HTERT RPE-1 (cell line): ENCODE results near the gene TBC1D13.
"Not testable (repeated sequence)": the region's sequence is repeated elsewhere in the genome, so short reads cannot be mapped to it uniquely, and the experiment has no call there.

ENCODE experiments used
- in situ Hi-C: fragments of 300-500 bp; cut with MboI; formaldehyde crosslinking; loops from 4 replicates; pipeline ENCODE4 v1.14.3; 2020; ENCODE audit warnings: low sequenced_read_pairs

TBC1D13 gene, protein sequence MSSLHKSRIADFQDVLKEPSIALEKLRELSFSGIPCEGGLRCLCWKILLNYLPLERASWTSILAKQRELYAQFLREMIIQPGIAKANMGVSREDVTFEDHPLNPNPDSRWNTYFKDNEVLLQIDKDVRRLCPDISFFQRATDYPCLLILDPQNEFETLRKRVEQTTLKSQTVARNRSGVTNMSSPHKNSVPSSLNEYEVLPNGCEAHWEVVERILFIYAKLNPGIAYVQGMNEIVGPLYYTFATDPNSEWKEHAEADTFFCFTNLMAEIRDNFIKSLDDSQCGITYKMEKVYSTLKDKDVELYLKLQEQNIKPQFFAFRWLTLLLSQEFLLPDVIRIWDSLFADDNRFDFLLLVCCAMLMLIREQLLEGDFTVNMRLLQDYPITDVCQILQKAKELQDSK

DNA sequence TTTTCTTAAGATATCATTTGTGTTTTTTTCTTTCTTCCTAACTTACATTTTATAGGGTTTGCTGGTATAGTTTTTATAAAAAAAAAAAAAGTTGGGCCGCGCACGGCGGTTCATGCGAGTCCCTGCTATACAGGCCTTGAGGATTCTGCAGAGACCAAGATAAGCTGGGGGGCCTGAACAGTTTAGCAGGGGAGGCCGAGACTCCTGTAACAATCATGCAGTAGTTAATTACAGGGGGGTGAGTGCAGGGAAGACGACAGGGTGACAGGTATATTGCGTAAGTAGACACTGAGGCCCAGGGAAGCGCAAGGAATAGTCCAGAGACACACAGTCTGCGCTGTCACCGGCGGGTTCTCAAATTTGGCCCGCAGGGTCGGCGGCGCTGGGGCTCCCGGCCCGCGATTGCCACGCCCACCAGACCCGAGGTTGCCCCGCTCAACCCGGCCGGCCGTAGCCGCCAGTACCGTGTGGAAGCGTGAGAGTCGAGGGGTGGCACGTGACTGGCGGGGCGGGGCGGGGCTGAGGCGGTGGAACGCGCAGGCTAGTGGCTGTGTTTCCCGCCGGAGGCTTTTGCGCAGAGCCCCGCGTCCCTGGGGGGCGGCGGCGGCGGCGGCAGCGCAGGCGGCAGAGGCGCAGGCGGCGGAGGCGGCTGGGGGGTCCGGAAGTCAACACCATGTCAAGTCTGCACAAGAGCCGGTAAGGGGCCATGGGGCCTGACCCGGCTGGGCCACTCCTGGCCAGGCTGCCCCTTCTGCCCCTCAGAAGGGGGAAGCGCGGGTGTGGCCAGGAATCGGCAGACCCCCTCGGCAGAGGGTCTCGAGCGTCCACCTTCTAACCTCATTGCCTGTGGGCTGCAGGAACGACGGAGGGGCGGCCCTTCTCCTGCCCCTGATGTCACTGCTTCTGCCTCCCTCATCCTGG, at the start of gene TBC1D13:
TSS of gene TBC1D13 (plus strand) at position 573 of the 921 bp plus-strand sequence. CDS start at position 674, 101 bp downstream.
- in situ Hi-C loops, result no loop called here

DNA sequence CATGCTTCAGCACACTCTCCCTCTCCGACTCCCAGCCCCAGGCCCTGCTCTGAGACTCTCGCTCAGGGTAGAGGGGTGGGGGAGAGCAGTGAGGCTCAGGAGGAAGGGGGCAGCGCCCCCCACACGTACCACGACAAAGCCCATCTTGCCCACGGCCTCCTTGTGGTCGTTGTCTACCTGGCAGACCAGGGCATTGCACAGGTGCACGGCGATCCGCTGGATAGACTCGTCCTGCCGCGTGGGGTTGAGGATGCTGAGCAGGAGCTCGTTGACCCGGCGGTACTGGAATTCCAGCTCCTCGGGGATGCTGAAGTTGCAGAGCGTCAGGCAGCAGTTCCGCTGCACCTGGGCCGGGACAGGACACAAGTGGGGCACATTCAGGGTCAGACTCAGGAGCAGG, 44.7 kb upstream of the TBC1D13 start:
- in situ Hi-C loops, result no loop called here

DNA sequence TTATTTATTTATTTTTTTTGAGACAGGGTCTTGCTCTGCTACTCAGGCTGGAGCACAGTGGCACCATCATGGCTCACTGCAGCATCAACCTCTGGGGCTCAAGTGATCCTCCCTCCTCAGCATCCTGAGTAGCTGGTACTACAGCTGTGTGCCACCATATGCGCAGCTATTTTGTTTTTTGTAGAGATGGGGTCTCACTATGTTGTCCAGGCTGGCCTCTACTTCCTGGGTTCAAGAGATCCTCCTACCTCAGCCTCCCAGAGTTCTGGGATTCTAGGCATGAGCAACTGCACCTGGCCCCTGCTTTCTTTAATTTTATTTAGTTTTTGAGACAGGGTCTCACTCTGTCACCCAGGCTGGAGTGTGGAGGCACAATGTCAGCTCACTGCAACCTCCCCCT, 43.6 kb upstream of the TBC1D13 start:
- in situ Hi-C loops, result no loop called here

DNA sequence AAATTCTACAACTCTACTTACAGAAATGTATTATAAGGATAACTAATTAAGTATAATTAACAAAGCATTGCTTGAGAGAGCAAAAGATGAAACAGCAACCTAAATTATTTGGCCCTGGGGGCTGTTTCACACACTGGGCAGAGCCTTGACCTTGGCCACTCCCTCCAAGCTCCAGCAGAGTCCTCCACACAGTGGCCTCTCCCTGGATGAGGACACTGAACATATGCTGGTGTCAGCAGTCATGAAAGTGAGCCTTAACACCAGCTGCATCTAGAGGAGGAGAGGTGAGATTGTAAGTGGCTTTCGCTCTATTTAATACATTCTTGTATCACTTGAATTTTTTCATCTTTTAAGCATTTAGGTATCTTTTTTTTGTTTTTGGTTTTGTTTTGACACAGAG, 39.8 kb upstream of the TBC1D13 start:
- in situ Hi-C loops, result no loop called here

DNA sequence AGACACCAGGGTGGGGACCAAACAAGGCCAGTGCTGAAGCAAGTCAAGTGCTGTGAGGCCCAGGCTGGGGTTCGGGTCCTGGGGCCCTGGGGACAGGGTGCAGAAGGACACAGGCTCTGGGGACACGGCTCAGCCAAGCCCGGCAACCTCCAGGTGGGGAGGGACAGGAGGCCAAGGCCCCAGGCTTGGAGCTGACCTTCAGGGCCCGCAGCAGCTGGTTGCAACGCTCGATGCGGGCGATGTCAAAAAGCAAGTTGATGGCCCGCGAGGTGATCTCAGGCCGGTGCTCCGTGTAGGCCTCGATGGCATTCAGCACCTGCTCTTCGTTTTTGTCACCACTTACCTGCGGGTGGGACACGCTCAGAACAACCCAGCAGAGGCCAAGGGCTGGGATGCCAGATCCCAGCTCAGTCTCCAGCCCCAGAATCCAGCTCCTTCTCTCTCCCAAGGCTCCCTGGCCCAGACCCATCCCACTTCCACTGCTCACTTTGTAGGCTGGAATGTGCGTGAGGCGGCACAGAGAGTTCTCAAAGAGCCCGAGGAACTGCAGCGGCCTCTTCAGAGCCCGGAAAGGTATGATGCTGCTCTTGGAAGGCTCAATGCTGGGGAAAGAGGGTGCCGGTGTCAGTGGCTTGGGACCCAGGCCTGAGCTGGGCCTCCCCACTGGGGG, 36.0 kb upstream of the TBC1D13 start:
- in situ Hi-C loops, result no loop called here

DNA sequence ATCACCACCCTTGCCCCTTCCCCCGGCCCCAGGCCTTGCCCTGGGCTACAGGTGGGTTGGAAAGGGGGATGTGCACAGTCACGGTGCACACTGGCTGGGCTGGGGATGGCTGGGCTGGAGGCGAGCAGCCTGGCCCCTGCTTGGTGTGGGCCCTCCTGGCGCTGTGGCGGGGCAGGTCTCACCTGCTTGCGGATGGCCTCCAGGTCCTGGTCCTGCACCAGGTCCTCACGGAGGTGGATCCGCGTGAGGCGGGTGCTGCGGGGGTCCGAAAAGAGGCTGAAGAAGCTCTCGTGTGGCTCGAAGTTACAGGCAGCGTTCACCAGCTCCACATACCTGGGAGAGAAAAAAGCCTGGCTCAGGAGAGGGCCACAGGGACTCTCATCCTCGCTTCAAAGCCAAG, 33.4 kb upstream of the TBC1D13 start:
- in situ Hi-C loops, result no loop called here

DNA sequence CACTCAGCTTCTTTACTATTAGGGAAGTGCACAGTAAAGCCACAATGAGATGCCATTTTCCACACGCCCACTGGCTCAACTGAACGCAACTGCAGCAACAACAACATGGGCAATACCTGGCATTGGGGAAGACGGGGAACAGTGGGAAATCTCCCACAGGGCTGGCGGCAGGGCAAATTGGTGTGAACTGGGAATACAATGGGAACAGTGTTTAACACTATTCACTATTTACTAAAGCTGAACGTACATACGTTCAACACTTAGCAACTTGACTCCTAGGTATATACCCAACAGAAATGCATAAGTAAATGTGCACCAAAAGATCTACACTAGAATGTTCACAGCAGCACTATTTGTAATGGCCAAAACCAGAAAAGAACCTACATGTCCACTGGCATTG, 29.5 kb upstream of the TBC1D13 start:
- in situ Hi-C loops, result no loop called here

DNA sequence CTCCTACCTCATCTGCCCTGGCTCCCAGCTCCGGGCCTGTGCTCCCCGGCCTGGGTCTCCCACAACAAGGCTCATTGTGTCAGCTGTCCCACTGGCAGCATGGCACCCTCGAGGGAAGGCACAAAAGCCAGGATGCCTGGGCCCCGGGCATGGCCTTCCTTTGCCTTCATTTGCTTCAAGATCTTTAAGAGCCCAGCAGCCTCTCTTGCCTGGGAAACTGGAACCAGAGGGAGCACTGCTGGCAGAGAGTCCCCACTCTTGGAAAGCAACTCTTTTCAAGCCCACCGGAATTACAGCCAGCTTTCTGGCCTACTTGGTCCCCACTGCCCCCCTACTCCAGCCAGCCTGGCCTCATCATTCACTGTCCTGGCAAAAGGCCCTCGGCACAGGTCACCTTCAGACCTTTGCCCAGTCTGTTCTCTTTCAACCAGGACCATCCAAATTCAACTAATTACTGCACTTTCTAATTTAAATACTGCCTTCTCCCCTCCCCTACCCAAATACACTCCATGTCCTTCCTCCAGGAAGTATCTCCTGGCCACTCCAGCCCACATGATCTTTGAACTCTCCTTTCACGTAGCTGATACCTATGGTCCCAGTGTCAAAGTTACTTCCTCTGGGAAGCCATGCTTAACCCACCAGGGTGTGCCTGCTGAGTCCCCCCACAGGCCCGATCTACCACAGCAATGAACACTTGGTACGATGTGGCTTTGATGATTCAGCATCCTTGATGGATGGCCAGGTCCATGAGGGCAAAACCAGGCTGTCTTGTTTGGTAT, 24.2 kb upstream of the TBC1D13 start:
- in situ Hi-C loops, result no loop called here

DNA sequence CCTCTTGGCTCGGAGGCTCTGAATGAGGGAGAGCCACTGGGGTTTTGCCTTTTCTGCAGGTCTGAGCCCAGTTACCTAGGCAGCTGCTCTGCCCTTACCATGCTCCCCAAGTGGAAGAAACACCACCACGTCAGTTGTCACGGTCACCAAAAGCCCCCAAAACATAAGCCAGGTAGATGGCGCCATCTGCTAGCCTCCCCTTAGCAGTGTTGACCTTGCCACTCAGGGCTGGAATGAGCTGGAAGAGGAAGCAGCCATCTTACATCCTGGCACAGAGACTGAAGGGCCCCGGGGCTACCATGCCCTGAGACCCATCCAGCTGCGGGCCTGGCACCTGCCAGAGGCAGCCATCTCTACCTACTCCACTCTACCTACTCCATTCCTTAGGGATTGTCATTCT, 22.7 kb upstream of the TBC1D13 start:
- in situ Hi-C loops, result no loop called here

DNA sequence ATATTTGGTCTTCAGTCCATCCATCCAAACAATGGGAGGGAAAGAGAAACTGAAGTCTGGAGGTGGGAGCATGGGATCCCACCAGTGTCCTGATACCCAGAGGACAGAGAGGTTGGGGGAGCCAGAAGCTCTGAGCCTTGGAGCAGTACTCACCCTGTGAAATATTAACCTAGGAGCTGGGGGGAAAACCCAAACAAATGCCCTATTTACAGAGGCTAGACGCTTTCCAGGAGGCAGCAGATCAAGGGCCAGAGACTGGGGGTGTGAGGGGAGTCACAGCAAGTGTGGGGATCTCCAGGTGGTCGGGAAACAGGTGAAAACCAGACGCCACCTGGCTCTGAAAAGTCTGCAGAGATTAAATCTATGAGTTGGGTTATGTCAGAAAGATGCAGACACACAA, 21.6 kb upstream of the TBC1D13 start:
- in situ Hi-C loops, result no loop called here

DNA sequence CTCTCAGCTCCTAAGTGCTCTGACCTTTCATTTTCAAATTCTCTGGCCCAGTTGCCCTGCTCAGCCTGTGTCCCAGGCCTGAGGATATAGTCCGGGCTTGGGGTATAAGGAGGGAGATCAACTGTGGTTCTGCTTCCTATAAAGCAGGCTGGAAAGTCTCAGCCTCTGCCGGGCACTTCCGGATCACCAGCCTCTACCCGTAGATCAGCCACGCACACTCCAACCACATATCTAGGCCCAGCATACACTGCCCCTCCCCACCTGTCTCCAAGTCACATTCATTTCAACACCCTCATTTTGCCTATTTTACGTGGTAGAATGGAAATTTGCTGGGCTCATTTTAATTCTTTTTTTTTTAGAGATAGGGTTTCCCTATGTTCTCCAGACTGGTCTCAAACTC, 18.4 kb upstream of the TBC1D13 start:
- in situ Hi-C loops, result no loop called here

DNA sequence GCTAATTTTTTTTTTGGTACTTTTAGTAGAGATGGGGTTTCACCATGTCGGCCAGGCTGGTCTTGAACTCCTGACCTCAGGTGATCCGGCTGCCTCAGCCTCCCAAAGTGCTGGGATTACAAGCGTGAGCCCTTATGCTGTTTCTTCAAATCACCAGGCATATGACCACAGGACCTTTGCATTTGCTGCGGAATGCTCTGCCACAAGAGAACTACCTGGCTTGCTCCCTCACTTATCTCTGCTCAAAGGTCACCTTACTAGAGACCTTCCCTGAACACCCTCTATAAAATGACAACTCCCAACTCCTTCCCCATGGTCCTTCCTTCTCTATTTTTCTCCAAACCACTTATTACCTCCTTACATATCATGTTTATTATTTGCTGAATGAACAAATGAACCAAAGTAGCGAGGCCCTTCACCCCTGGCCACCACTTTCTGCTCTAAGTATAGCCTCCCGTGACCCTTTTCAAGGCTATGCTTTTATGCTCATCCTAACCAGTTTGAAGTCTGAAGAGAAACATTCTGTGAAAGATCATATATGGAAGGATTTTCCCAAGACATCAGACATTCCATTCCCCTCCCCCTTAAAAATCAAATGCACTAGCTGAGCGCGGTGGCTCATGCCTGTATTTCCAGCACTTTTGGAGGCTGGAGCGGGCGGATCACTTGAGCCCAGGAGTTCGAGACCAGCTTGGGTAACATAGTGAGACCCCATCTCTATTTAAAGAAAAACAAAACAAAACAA, 16.6 kb upstream of the TBC1D13 start:
- in situ Hi-C loops, result no loop called here

DNA sequence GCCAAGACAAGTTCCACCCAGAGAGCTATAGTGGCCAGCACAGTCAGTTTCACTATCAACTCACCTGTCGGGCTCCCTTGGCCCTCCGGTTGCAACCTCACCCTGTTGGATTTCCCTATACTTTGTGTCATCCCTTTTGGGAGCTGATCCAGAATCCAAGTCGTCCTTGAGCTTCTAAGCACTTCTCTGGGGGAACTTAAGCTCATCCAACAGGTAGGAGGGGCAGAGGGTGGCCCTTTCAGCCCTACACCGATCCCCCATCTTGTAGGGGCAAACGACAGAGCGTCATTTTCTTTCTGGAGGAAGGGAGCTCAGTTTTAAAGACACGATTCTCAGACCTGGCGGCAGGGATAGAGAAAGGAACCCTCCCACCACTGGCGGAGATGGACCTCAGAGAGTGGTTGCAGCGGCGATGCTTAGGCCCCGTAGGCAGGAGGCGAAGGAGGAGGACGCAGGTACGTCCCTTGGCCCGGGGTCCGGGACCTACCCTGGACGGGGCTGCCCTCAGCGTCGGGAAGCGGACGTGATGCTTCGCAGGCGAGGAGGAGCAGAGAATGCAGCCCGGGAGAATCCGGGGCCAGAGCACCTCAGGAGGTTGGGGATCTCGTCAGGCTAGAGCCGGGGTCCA, 15.8 kb upstream of the TBC1D13 start:
- in situ Hi-C loops, result no loop called here

DNA sequence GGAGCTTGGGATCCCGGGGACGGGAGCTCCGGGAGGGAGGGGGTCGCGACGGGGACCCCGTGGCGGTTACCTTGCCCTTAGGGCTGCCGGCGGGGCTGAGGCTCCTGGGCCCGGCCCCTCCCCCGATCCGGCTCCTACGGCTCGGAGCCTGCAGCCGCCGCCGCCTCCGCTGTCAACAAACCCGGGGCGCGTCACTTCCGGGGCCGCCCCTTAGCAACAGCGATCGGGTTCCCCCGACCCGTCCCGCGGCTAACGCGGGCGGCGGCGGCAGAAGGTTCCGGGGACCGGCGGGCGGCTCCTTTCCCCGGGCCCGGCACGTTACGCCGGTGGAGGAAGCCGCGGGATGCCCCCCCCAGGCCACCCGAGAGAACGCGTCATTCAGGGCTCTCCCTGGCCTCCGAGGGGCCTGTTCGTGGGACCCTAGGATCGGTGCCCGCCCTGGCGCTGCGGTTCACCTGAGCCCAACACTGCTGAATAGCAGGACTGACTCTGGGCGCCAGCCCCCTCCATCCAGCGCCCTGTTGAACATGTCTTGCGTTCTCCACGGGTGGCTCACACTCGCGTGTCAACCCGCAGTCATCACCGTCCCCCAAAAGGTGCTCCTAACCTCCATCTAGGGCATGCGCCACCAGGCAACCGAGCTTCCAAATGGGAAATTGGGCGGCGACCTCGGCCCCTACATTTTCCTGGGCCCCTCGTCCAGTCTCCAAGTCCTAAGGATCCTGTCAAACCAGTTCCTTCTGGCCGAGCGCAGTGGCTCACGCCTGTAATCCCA, 15.1 kb upstream of the TBC1D13 start, which contains the start of gene ZER1:
TSS of gene ZER1 (minus strand) at position 183 of the 775 bp plus-strand sequence. CDS start 16,362 bp downstream, outside the sequence.
- in situ Hi-C loops, result no loop called here

DNA sequence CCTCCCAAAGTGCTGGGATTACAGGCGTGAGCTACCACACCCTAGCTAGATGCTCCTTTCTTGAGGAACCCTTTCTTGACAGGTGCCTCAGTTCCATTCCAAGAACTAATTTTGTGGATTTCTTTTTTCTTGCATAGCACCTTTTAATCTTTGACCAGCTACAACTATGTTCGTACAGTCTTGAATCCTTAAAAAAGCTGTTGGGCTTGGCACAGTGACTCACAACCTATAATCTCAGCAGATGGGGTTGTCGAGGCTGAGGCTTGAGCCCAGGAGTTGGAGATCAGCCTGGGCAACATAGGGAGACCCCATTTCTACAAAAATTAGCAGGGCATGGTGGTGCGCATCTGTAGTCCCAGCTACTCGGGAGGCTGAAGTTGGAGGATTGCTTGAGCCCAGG, 14.0 kb upstream of the TBC1D13 start:
- in situ Hi-C loops, result no loop called here

DNA sequence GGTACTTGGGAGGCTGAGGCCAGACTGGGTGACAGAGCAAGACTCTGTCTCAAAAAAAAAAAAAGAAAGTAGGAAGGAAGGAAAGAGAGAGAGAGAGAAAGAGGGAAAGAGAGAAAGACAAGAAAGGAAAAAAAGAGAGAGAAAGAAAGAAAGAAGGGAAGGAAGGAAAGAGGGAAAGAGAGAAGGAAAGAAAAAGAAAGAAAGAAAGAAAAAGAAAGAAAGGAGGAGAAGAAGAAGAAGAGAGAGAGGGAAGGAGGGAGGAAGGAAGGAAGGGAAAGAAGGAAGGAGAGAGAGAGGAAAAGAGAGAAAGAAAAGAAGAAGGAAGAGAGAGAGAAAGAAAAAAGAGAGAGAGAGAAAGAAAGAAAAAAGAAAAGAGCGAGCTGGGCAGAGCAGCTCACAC, 12.2 kb upstream of the TBC1D13 start:
- in situ Hi-C loops, result no loop called here

DNA sequence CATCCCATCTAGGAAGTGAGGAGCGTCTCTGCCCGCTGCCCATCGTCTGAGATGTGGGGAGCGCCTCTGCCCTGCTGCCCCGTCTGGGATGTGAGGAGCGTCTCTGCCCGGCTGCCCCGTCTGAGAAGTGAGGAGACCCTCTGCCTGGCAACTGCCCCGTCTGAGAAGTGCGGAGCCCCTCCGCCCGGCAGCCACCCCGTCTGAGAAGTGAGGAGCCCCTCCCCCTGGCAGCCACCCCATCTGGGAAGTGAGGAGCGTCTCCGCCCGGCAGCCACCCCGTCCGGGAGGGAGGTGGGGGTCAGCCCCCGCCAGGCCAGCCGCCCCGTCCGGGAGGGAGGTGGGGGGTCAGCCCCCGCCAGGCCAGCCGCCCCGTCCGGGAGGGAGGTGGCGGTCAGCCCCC, 7.0 kb upstream of the TBC1D13 start:
- in situ Hi-C loops, result not testable (repeated sequence)

DNA sequence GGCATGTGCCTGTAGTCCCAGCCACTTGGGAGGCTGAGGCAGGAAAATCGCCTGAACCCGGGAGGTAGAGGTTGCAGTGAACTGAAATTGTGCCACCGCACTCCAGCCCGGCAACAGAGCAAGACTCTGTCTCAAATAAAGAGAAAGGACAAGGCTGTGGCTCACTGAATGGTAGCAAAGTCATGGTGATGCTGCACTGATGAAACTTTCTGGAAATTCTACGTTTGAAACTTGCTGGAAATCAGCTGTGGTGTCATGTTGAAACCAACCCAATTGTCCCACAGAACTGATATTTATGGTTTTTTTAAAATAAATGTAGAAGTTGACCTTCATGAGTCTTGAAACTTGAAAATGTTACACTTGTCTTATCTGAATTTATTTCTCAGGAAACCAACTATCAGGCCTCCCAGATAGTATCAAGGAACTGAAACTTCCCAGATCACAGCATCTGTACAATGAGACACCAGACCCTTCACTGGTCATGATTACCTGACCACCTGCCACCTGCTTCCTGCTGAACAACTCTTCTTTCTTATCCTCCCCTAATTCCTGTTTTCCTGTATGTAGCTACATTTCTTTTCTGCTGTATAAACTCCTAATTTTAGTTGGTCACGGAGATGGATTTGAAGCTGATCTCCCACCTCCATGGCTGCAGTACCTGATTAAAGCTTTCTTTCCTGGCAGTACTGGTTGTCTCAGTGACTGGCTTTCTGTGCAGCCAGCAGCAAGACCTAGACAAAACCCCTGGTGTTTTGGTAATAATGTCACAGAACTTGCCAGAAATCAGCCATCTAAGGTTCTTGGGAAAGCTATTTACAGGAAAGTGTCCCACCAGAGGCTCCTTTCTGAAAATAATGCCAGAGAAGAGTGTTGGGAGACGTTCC, 5.6 kb upstream of the TBC1D13 start:
- in situ Hi-C loops, result no loop called here
